ENCODE results near the gene NES. TPM values are rescaled to one million over a fixed set of nuclear protein-coding genes. Genes with fewer than 3 reads are reported as not detected.

Gene NES
- total RNA-seq, 1 donor from 2014 or later = 76.8 TPM

- no peak for DNase-seq (ENCODE audit: low read depth)
- Histone ChIP-seq H3K36me3 (ENCODE audit: control insufficient read depth, insufficient read depth, low read length) (no peaks in the 10 kb centered on the region), H3K27me3 (ENCODE audit: control insufficient read depth, insufficient read depth, low read length) (no peaks in the 10 kb centered on the region), H3K4me3 (ENCODE audit: low read depth, low read length) (no peak overlapping the region)
- TF ChIP-seq CTCF (IDR thresholded peaks at IDR 0.05; ENCODE audit: insufficient read depth, low read length, poor library complexity, severe bottlenecking) = no peak
These were observed 7.4 kb downstream of the NES start for GRCh38 chr1:156669794-156670193.

- no peak overlapping the region for H3K4me3 ChIP-seq (ENCODE audit: low read depth, low read length)
- no peak for TF ChIP-seq CTCF (IDR thresholded peaks at IDR 0.05; ENCODE audit: insufficient read depth, low read length, poor library complexity, severe bottlenecking)
- H3K36me3 ChIP-seq (ENCODE audit: control insufficient read depth, insufficient read depth, low read length) = no peaks in the 10 kb centered on the region
- H3K27me3 ChIP-seq (ENCODE audit: control insufficient read depth, insufficient read depth, low read length) = no peaks in the 10 kb centered on the region
- no peak for DNase-seq (ENCODE audit: low read depth)
These were observed 8.2 kb downstream of the NES start for GRCh38 chr1:156668801-156669637.

- DNase-seq (ENCODE audit: low read depth) = no peak
- TF ChIP-seq CTCF (IDR thresholded peaks at IDR 0.05; ENCODE audit: insufficient read depth, low read length, poor library complexity, severe bottlenecking) = no peak
- no peaks in the 10 kb centered on the region for H3K36me3 ChIP-seq (ENCODE audit: control insufficient read depth, insufficient read depth, low read length)
These were observed 9.1 kb downstream of the NES start for GRCh38 chr1:156667968-156668709.

GRCh38 chr1:156667610-156667967 is 9.6 kb downstream of the NES start:
- no peaks in the 10 kb centered on the region for H3K36me3 ChIP-seq (ENCODE audit: control insufficient read depth, insufficient read depth, low read length)
- TF ChIP-seq CTCF (IDR thresholded peaks at IDR 0.05; ENCODE audit: insufficient read depth, low read length, poor library complexity, severe bottlenecking) = no peak
- H3K27me3 ChIP-seq (ENCODE audit: control insufficient read depth, insufficient read depth, low read length) = no peaks in the 10 kb centered on the region
- DNase-seq (ENCODE audit: low read depth) = no peak
- H3K4me3 ChIP-seq (ENCODE audit: low read depth, low read length) = no peak overlapping the region

More at GRCh38 chr1:156667968-156668709, 9.1 kb downstream of the NES start:
- no peaks in the 10 kb centered on the region for H3K27me3 ChIP-seq (ENCODE audit: control insufficient read depth, insufficient read depth, low read length)
- no peak overlapping the region for H3K4me3 ChIP-seq (ENCODE audit: low read depth, low read length)

- no peak overlapping the region for H3K4me3 ChIP-seq (ENCODE audit: low read depth, low read length)
- no peak for TF ChIP-seq CTCF (IDR thresholded peaks at IDR 0.05; ENCODE audit: insufficient read depth, low read length, poor library complexity, severe bottlenecking)
- H3K36me3 ChIP-seq (ENCODE audit: control insufficient read depth, insufficient read depth, low read length) = no peaks in the 10 kb centered on the region
- DNase-seq (ENCODE audit: low read depth) = no peak
- no peaks in the 10 kb centered on the region for H3K27me3 ChIP-seq (ENCODE audit: control insufficient read depth, insufficient read depth, low read length)
These were observed 10.2 kb downstream of the NES start for GRCh38 chr1:156666862-156667609.

All from kidney epithelial cell (primary cell).